GM12878 (cell line): ENCODE measurements around the gene ZNF41. TPM values are rescaled to one million over a fixed set of nuclear protein-coding genes. Genes with fewer than 3 reads are reported as not detected.
A peak's percentile ranks its signal among the peaks of the same experiment; 100 is the strongest.

Experiments
- ATAC-seq: fragments of 200-7000 bp; cut with Tn5 transposase; 3 replicates; pipeline ENCODE4 v1.9.1; 2020; ENCODE audit warnings: mild to moderate bottlenecking, moderate library complexity
- BruUV-seq: library from RNA; stranded (reverse); fragments of 400-500 nt; replicated peaks from 2 replicates; lab custom pipeline; 2021; lab: Mats Ljungman, UMichigan
- CTCF ChIA-PET: fragments of 300-600 bp; sonication (Branson Sonifier 250); formaldehyde crosslinking; extraction: SDS; loops from one replicate; lab custom pipeline; 2021; ENCODE audit warnings: inconsistent platforms; lab: Yijun Ruan, JAX
- POLR2A ChIA-PET: fragments of 350-600 bp; formaldehyde crosslinking; extraction: SDS; loops from one replicate; lab custom pipeline; 2021; ENCODE audit warnings: inconsistent platforms; lab: Charles Lee
- RAD21 ChIA-PET: fragments of 300-600 bp; sonication (Branson Sonifier 250); formaldehyde crosslinking; loops from one replicate; lab custom pipeline; 2023; ENCODE audit warnings: antibody characterized with exemption; ENCODE audit not compliant: unreplicated experiment; lab: Charles Lee
- SMC1A ChIA-PET: fragments of 300-600 bp; sonication (Branson Sonifier 250); formaldehyde crosslinking; loops from one replicate; lab custom pipeline; 2023; ENCODE audit not compliant: unreplicated experiment, uncharacterized antibody; lab: Charles Lee
- DNase-seq: peaks from one replicate; pipeline ENCODE4 v3.0.0-alpha.2; 2011; ENCODE audit warnings: low read depth, low spot score
- FAIRE-seq: peaks from 3 replicates; lab custom pipeline; 2011; peaks lifted over from hg19 to GRCh38; lab: Jason Lieb, UNC
- H2AFZ ChIP-seq: 2 replicates; pipeline ENCODE4 v1.6.0; 2011; ENCODE audit warnings: low read depth, low read length, control low read depth; ENCODE audit not compliant: control insufficient read depth
- H3K27ac ChIP-seq: 2 replicates; pipeline ENCODE4 v1.5.1; 2011; ENCODE audit warnings: control low read depth; ENCODE audit not compliant: control insufficient read depth, insufficient read depth
- H3K27me3 ChIP-seq, 2 experiments: replicated peaks in 1 of 2; 2 replicates each; pipeline versions ENCODE4 v1.6.0 to v1.6.1; 2011; ENCODE audit warnings: low read length in 1 of 2; ENCODE audit not compliant: control insufficient read depth in 2 of 2, insufficient read depth in 2 of 2
- H3K36me3 ChIP-seq, 2 experiments: 2 replicates each; pipeline ENCODE4 v1.5.1; 2011; ENCODE audit warnings: low read length in 1 of 2; ENCODE audit not compliant: control insufficient read depth in 2 of 2, insufficient read depth in 2 of 2
- H3K4me1 ChIP-seq: 2 replicates; pipeline ENCODE4 v1.6.1; 2011; ENCODE audit warnings: mild to moderate bottlenecking, low read length, moderate library complexity, mixed read lengths; ENCODE audit not compliant: control insufficient read depth, insufficient read depth
- H3K4me2 ChIP-seq: 2 replicates; pipeline ENCODE4 v1.6.0; 2011; ENCODE audit warnings: control low read depth; ENCODE audit not compliant: control insufficient read depth, insufficient read depth
- H3K4me3 ChIP-seq: fragments of 200-600 bp; sonication (generic); 2 replicates; pipeline ENCODE4 v1.5.1; 2016
- H3K79me2 ChIP-seq: 2 replicates; pipeline ENCODE4 v1.6.0; 2011; ENCODE audit warnings: low read length; ENCODE audit not compliant: control insufficient read depth, insufficient read depth
- H3K9ac ChIP-seq: 2 replicates; pipeline ENCODE4 v1.8.0; 2011; ENCODE audit warnings: low read length, control low read depth, mixed read lengths; ENCODE audit not compliant: control insufficient read depth, insufficient read depth
- H3K9me3 ChIP-seq: replicated peaks from 3 replicates; pipeline ENCODE4 v1.5.1; 2011; ENCODE audit warnings: mild to moderate bottlenecking, low read length; ENCODE audit not compliant: control insufficient read depth, insufficient read depth
- H4K20me1 ChIP-seq: 2 replicates; pipeline ENCODE4 v1.6.0; 2011; ENCODE audit not compliant: control insufficient read depth, insufficient read depth
- BHLHE40 ChIP-seq, 2 experiments: fragments of 450-650 bp in 1 of 2; IDR thresholded peaks; 2 replicates each; pipeline ENCODE4 v1.6.1; 2011 to 2017; ENCODE audit warnings: low read depth in 2 of 2, borderline replicate concordance in 1 of 2, improper control_type of control experiment in 1 of 2, low read length in 1 of 2, mild to moderate bottlenecking in 1 of 2
- EGR1 ChIP-seq, 2 experiments: IDR thresholded peaks; 1 replicate in 1 of 2; 2 replicates in 1 of 2; pipeline ENCODE4 v1.6.1; 2011 to 2012; ENCODE audit warnings: low read depth in 2 of 2, low read length in 2 of 2, borderline replicate concordance in 1 of 2, mild to moderate bottlenecking in 1 of 2, moderate library complexity in 1 of 2
- ELK1 ChIP-seq: IDR thresholded peaks from 2 replicates; pipeline ENCODE4 v1.6.1; 2012; ENCODE audit warnings: low read depth, low read length, improper control_type of control experiment
- IRF4 ChIP-seq: IDR thresholded peaks from 2 replicates; pipeline ENCODE4 v1.6.1; 2011; ENCODE audit warnings: low read depth, low read length
- MXI1 ChIP-seq: fragments of 150-350 bp; IDR thresholded peaks from 2 replicates; pipeline ENCODE4 v1.6.1; 2011; ENCODE audit warnings: low read depth, mild to moderate bottlenecking, inconsistent platforms, low read length, improper control_type of control experiment
- SRF ChIP-seq, 2 experiments: IDR thresholded peaks; 2 replicates each; pipeline ENCODE4 v1.6.1; 2011; ENCODE audit warnings: low read depth in 2 of 2, low read length in 2 of 2, mild to moderate bottlenecking in 1 of 2, moderate library complexity in 1 of 2
- TCF7 ChIP-seq: IDR thresholded peaks from 2 replicates; pipeline ENCODE4 v1.6.1; 2014; ENCODE audit warnings: antibody characterized with exemption, borderline replicate concordance
- WGBS: methylation state at CpG from one replicate; pipeline ENCODE4 v1.1.6; 2016; ENCODE audit warnings: low lambda C conversion rate; ENCODE audit not compliant: insufficient replicate concordance, insufficient coverage; ENCODE audit errors: missing lambda C conversion rate; 5-methylcytosine and 5-hydroxymethylcytosine counted together
- in situ Hi-C: fragments of 300-500 bp; cut with MboI; formaldehyde crosslinking; loops from 9 replicates; pipeline ENCODE4 v1.14.3; 2018; ENCODE audit warnings: mixed read lengths
- intact Hi-C: fragments of 100-400 bp; cut with micrococcal nuclease; formaldehyde crosslinking; loops from one replicate; pipeline ENCODE4 v1.14.2; 2022; ENCODE audit not compliant: unreplicated experiment
- polyA plus RNA-seq, 11 experiments: library from polyadenylated mRNA; depleted of rRNA in 4 of 11; unstranded in 6 of 11; stranded (reverse) in 5 of 11; fragments of >200 nt; fragmentation: Nextera tagmentation in 4 of 11; fragmentation: Illumina TruSeq in 1 of 11; extraction: Ambion mirVana in 4 of 11; extraction: Trizol in 1 of 11; gene quantifications; 1 replicate in 1 of 11; 2 replicates in 10 of 11; pipeline versions ENCODE4 v1.2.1 to v1.2.3, GENCODE V29; 2011 to 2016; ENCODE audit warnings: inconsistent platforms in 2 of 11, missing spikeins in 2 of 11, low read depth in 1 of 11
- total RNA-seq, 4 experiments: library from RNA; depleted of rRNA in 3 of 4; stranded (reverse); fragments of >200 nt in 3 of 4; fragmentation: Illumina TruSeq in 1 of 4; extraction: Trizol in 1 of 4; gene quantifications; 2 replicates each; pipeline versions ENCODE4 v1.2.1 to v1.2.3, GENCODE V29; 2013 to 2021
- TF ChIP-seq, protein P1 (sequence below): fragments of 450-650 bp; IDR thresholded peaks from 2 replicates; pipeline ENCODE4 v1.6.1; 2014; ENCODE audit warnings: mild to moderate bottlenecking

Gene ZNF41
- total and polyA plus RNA-seq, 10 of the 15 experiments (the other 5 are each of a cell fraction or from before 2014, with no cell fraction given) = 0.95 to 10.6 (median 7.5) TPM

DNA sequence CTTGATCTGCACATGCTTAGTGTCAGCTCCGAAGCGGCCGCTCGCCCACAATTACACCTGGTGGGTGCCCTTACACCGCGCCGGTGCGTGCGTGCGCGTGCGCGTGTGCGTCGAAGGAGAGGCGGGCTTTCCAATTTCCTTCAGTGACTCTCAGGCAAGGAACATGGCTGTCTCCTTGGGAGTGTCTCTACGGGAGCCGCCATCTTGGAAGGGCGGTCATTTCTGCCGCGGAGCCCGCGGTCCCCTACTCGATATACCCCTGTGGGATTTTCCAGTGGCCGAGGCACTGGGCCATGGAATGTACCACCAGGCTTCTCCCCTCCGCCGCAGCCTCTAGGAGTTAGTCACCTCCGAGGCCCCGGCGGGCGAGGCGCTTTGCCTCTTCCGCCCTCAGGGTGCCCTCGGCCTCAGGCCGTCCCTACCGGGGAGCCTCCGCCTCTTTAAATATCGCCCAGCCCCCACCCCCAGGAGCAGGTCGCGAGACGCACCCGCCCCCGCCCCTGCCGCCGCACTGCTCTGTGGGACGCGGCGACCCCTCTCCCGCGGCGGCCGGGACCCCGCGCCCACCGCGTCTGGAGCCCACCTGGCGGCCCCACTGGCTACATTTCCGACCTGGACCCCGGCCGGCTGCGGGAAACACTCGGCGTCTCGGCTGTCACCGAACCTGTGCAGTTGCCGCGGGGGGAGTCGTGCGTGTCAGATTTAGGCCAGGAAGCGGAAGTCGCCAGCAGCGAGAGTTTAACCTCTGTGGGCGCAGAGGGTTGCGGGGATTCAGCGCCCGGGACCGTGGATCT lies at the start of gene ZNF41 (continued):
- no peak for TF ChIP-seq ELK1
- TF ChIP-seq SRF (IDR thresholded peaks at IDR 0.05; ENCODE audit: low read depth in 2 of 2, low read length in 2 of 2) = no peak
- TF ChIP-seq BHLHE40 (IDR thresholded peaks at IDR 0.05; ENCODE audit: borderline replicate concordance in 1 of 2, low read depth in 2 of 2, low read length in 1 of 2) = peak; percentile 6 to 72; a peak in 1 of 4 replicates
- TF ChIP-seq, protein P1, sequence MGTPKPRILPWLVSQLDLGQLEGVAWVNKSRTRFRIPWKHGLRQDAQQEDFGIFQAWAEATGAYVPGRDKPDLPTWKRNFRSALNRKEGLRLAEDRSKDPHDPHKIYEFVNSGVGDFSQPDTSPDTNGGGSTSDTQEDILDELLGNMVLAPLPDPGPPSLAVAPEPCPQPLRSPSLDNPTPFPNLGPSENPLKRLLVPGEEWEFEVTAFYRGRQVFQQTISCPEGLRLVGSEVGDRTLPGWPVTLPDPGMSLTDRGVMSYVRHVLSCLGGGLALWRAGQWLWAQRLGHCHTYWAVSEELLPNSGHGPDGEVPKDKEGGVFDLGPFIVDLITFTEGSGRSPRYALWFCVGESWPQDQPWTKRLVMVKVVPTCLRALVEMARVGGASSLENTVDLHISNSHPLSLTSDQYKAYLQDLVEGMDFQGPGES = no peak
- TF ChIP-seq, all 136 proteins: peak for 24

GRCh38 chrX:47530049-47530448 lies 47.0 kb upstream of the ZNF41 start:
- in situ Hi-C loops (no loop called here), intact Hi-C loops (no loop called here)
- RAD21 ChIA-PET = no interaction called here
- peak; percentile 89 for ATAC-seq
- Histone ChIP-seq H4K20me1 (no peaks in the 10 kb centered on the region), H3K9ac (no peak overlapping the region), H2AFZ (no peak overlapping the region), H3K4me1 (no peaks in the 10 kb centered on the region), H3K36me3 (no peaks in the 10 kb centered on the region), H3K9me3 (no peaks in the 10 kb centered on the region), H3K4me3 (no peak overlapping the region), H3K79me2 (no peaks in the 10 kb centered on the region), H3K27me3 (no peaks in the 10 kb centered on the region), H3K4me2 (no peak overlapping the region), H3K27ac (no peak overlapping the region)
- no peak for DNase-seq
- SMC1A ChIA-PET = no interaction called here
- TF ChIP-seq TCF7 (peak; percentile 44; the same call in 1 of the 2 replicates), MXI1 (no peak), IRF4 (no peak), SRF (IDR thresholded peaks at IDR 0.05; ENCODE audit: low read depth in 2 of 2, low read length in 2 of 2) (peak in 1 of 2 experiments; percentile 83; a peak in 2 of 4 replicates), EGR1 (IDR thresholded peaks at IDR 0.05; ENCODE audit: borderline replicate concordance in 1 of 2, low read depth in 2 of 2, low read length in 2 of 2) (no peak)
- no TSS peak for BruUV-seq
- CTCF ChIA-PET = interaction anchor here (1.2 kb wide), 1 partner anchor 33 kb away, joined by 3 read pairs; no protein-coding TSS in a partner anchor
- POLR2A ChIA-PET = no interaction called here
- 86% methylated on average over 6 of the region's 6 CpGs for WGBS
- FAIRE-seq = no peak
